CD4-positive, alpha-beta T cell treated with Interleukin-2 at 100 ng/mL for 4 hours (primary cell): ENCODE measurements around the gene PNMA1.

ENCODE experiments used
- DNase-seq: peaks from one replicate; pipeline ENCODE4 v3.0.0-alpha.2; 2020; ENCODE audit warnings: low spot score

PNMA1 gene

DNA sequence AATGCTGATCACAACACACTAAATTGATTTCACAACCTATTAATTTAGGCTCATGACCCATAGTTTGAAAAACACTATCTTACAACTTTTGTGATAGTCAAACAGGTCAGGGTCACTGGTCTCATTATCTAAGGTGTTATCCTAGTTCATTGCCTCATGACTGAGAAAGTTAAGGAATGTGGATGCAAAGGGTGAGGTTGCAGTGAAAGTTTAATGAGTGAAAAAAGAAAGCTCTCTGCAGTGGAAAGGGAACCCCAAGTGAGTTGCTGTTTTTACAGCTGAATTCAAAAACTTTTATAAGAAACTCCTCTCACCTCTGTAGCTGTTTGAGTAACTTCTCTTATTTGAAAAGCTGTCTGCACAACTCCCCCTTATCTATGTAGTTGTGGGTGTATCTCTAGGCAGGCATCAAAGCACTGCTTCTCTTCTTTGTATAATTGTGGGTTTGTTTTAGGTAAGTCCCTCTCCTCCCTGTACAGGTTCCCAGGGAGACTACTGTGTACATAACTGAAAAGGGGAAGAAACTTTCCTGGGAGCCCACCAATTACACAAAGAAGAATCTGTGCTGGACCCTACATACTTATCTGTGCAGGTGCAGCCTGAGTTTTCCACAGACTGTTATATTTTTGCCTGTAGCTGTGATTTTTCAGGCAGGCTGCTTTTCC is 50.5 kb downstream of the PNMA1 start:
- no peak for DNase-seq

DNA sequence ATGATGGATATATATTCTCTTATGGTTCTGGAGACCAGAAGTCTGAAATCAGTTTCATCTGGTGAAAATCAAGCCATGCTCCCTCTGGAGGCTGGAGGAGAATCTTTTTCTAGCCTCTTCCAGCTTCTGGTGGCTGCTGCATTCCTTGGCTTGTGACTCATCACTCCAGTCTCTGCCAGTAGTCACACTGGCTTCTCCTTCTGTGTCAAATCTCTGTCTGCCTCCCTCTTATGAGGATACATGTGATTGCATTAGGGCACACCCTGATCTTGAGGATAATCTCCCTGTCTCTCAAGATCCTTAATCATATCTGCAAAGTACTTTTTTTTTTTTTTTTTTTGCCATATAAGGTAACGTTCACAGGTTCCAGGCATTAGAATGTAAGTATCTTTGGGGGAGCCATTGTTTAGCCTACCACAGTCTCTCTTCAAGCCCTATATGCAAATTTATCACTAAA is 51.7 kb downstream of the PNMA1 start:
- DNase-seq: no peak

DNA sequence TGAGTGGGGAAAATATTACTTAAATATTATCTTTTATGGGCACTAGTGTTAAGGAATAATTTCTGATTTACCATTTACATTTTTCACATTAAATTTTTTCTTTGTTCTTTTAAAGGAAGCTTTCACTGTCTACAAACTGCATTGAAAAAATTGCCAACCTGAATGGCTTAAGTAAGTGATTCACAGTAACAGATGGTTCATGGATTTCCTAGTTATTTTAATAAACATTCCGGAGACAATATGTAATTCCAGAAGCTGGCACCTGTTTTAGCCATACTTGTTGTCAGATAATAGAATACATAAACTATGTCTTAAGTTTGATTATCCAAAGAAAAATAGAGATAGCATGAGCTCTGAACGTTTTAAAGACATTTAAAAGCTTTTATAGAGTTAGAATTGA is 52.3 kb downstream of the PNMA1 start:
- no peak for DNase-seq
